ENCODE results near the gene CDK17.
A peak's percentile ranks its signal among the peaks of the same experiment; 100 is the strongest.
"Not testable (repeated sequence)": the region's sequence is repeated elsewhere in the genome, so short reads cannot be mapped to it uniquely, and the experiment has no call there.

CDK17 gene

GRCh38 chr12:96399919-96400630 lies at the start of gene CDK17:
Gene CDK17, minus strand, starts transcription at chr12:96400439. Its CDS starts 65,603 bp downstream, at chr12:96334836.
- peak; percentile 95 for DNase-seq

GRCh38 chr12:96448300-96448699 lies 48.1 kb upstream of the CDK17 start:
- DNase-seq = peak; percentile 64

GRCh38 chr12:96447256-96447655 lies 47.0 kb upstream of the CDK17 start:
- DNase-seq = no peak

GRCh38 chr12:96445691-96446583 lies 45.7 kb upstream of the CDK17 start:
- DNase-seq = peak; percentile 14

GRCh38 chr12:96444399-96444798 lies 44.2 kb upstream of the CDK17 start:
- no peak for DNase-seq

- no peak for DNase-seq
Observed at GRCh38 chr12:96442906-96443305, 42.7 kb upstream of the CDK17 start.

GRCh38 chr12:96441816-96442215 lies 41.6 kb upstream of the CDK17 start:
- DNase-seq = no peak

- no peak for DNase-seq
Observed at GRCh38 chr12:96438330-96438729, 38.1 kb upstream of the CDK17 start.

- no peak for DNase-seq
Observed at GRCh38 chr12:96437171-96437445, 36.9 kb upstream of the CDK17 start.

- no peak for DNase-seq
Observed at GRCh38 chr12:96436366-96437170, 36.3 kb upstream of the CDK17 start.

GRCh38 chr12:96434107-96434506 lies 33.9 kb upstream of the CDK17 start:
- DNase-seq = peak; percentile 11

GRCh38 chr12:96432496-96433321 lies 32.5 kb upstream of the CDK17 start:
- not testable (repeated sequence) for DNase-seq

- no peak for DNase-seq
Observed at GRCh38 chr12:96431067-96431466, 30.8 kb upstream of the CDK17 start.

GRCh38 chr12:96427269-96427729 lies 27.1 kb upstream of the CDK17 start:
- peak; percentile 28 for DNase-seq

GRCh38 chr12:96425951-96426350 lies 25.7 kb upstream of the CDK17 start:
- DNase-seq = no peak

GRCh38 chr12:96425321-96425720 lies 25.1 kb upstream of the CDK17 start:
- no peak for DNase-seq

- no peak for DNase-seq
Observed at GRCh38 chr12:96424601-96425000, 24.4 kb upstream of the CDK17 start.

GRCh38 chr12:96422192-96422591 lies 22.0 kb upstream of the CDK17 start:
- no peak for DNase-seq

GRCh38 chr12:96421014-96421413 lies 20.8 kb upstream of the CDK17 start:
- DNase-seq = no peak

GRCh38 chr12:96420277-96420835 lies 20.1 kb upstream of the CDK17 start:
- DNase-seq = no peak

- DNase-seq = no peak
Observed at GRCh38 chr12:96419576-96420276, 19.5 kb upstream of the CDK17 start.
